Measurements from ENCODE around the gene UGGT1.
"Not testable (repeated sequence)": the region's sequence is repeated elsewhere in the genome, so short reads cannot be mapped to it uniquely, and the experiment has no call there.

UGGT1 gene

GRCh38 chr2:128115921-128116623 is 25.1 kb downstream of the UGGT1 start:
- no peak for DNase-seq

- no peak for DNase-seq
Measured at GRCh38 chr2:128134573-128134972, 43.6 kb downstream of the UGGT1 start.

- DNase-seq: no peak
Measured at GRCh38 chr2:128137094-128137616, 46.2 kb downstream of the UGGT1 start.

- DNase-seq: no peak
Measured at GRCh38 chr2:128139624-128140023, 48.6 kb downstream of the UGGT1 start.

- DNase-seq: no peak
Measured at GRCh38 chr2:128145651-128146050, 54.7 kb downstream of the UGGT1 start.

- no peak for DNase-seq
Measured at GRCh38 chr2:128153786-128154185, 62.8 kb downstream of the UGGT1 start.

- DNase-seq: no peak
Measured at GRCh38 chr2:128154225-128154624, 63.2 kb downstream of the UGGT1 start.

- no peak for DNase-seq
Measured at GRCh38 chr2:128155970-128156369, 65.0 kb downstream of the UGGT1 start.

- no peak for DNase-seq
Measured at GRCh38 chr2:128156812-128157211, 65.8 kb downstream of the UGGT1 start.

GRCh38 chr2:128157644-128158043 is 66.6 kb downstream of the UGGT1 start:
- no peak for DNase-seq

GRCh38 chr2:128158176-128158575 is 67.2 kb downstream of the UGGT1 start:
- DNase-seq: no peak

GRCh38 chr2:128159437-128159836 is 68.4 kb downstream of the UGGT1 start:
- DNase-seq: no peak

- DNase-seq: no peak
Measured at GRCh38 chr2:128160616-128161275, 69.7 kb downstream of the UGGT1 start.

- DNase-seq: peak; percentile 81
Measured at GRCh38 chr2:128162266-128162665, 71.3 kb downstream of the UGGT1 start.

GRCh38 chr2:128164311-128164710 is 73.3 kb downstream of the UGGT1 start:
- DNase-seq: no peak

GRCh38 chr2:128166746-128167353 is 75.8 kb downstream of the UGGT1 start:
- peak; percentile 32 for DNase-seq

- no peak for DNase-seq
Measured at GRCh38 chr2:128169094-128169493, 78.1 kb downstream of the UGGT1 start.

- peak; percentile 63 for DNase-seq
Measured at GRCh38 chr2:128169497-128169896, 78.5 kb downstream of the UGGT1 start.

- no peak for DNase-seq
Measured at GRCh38 chr2:128169933-128170709, 79.1 kb downstream of the UGGT1 start.

- DNase-seq: no peak
Measured at GRCh38 chr2:128170776-128171175, 79.8 kb downstream of the UGGT1 start.

- DNase-seq: no peak
Measured at GRCh38 chr2:128172191-128172590, 81.2 kb downstream of the UGGT1 start.

GRCh38 chr2:128174067-128174466 is 83.1 kb downstream of the UGGT1 start:
- DNase-seq: not testable (repeated sequence)

- no peak for DNase-seq
Measured at GRCh38 chr2:128177315-128177714, 86.3 kb downstream of the UGGT1 start.

Measured in suppressor macrophage treated with lipopolysaccharide for 4 hours (primary cell).